Nephron progenitor cell (in vitro differentiated cells): ENCODE results near the gene PSMG4.
A peak's percentile ranks its signal among the peaks of the same experiment; 100 is the strongest.

ENCODE experiments used
- DNase-seq: peaks from one replicate; pipeline ENCODE4 v3.0.0; 2021
- H3K27ac Mint-ChIP-seq: 2 replicates; pipeline ENCODE4 v1.8.0; 2021; ENCODE audit warnings: mild to moderate bottlenecking, moderate library complexity, mixed read lengths
- H3K27me3 Mint-ChIP-seq: 2 replicates; pipeline ENCODE4 v1.8.0; 2021; ENCODE audit warnings: mild to moderate bottlenecking, low read depth, mixed read lengths; ENCODE audit not compliant: poor library complexity
- H3K36me3 Mint-ChIP-seq: 2 replicates; pipeline ENCODE4 v1.8.0; 2021; ENCODE audit warnings: low read depth, mixed read lengths
- H3K4me1 Mint-ChIP-seq: 2 replicates; pipeline ENCODE4 v1.8.0; 2021; ENCODE audit warnings: mixed read lengths
- H3K4me3 Mint-ChIP-seq: 2 replicates; pipeline ENCODE4 v1.8.0; 2021; ENCODE audit warnings: mild to moderate bottlenecking, moderate library complexity, mixed read lengths
- H3K9me3 Mint-ChIP-seq: 2 replicates; pipeline ENCODE4 v1.8.0; 2021; ENCODE audit warnings: mild to moderate bottlenecking, moderate library complexity, mixed read lengths
- TF ChIP-seq, protein P1 (sequence below): fragments of 200-600 bp; sonication (generic); IDR thresholded peaks from 2 replicates; pipeline ENCODE4 v1.5.0; 2021; ENCODE audit warnings: antibody characterized with exemption

Gene PSMG4

GRCh38 chr6:3259491-3259958 lies 778 bp downstream of the PSMG4 start:
- H3K4me3 Mint-ChIP-seq = peak overlapping the region; percentile 95
- peaks cover 12% of the 10 kb centered on the region for H3K36me3 Mint-ChIP-seq
- DNase-seq = peak; percentile 36
- H3K4me1 Mint-ChIP-seq = peaks cover 36% of the 10 kb centered on the region
- no peaks in the 10 kb centered on the region for H3K9me3 Mint-ChIP-seq
- H3K27me3 Mint-ChIP-seq = peaks cover 7% of the 10 kb centered on the region
- no peak overlapping the region for H3K27ac Mint-ChIP-seq
- TF ChIP-seq, protein P1, sequence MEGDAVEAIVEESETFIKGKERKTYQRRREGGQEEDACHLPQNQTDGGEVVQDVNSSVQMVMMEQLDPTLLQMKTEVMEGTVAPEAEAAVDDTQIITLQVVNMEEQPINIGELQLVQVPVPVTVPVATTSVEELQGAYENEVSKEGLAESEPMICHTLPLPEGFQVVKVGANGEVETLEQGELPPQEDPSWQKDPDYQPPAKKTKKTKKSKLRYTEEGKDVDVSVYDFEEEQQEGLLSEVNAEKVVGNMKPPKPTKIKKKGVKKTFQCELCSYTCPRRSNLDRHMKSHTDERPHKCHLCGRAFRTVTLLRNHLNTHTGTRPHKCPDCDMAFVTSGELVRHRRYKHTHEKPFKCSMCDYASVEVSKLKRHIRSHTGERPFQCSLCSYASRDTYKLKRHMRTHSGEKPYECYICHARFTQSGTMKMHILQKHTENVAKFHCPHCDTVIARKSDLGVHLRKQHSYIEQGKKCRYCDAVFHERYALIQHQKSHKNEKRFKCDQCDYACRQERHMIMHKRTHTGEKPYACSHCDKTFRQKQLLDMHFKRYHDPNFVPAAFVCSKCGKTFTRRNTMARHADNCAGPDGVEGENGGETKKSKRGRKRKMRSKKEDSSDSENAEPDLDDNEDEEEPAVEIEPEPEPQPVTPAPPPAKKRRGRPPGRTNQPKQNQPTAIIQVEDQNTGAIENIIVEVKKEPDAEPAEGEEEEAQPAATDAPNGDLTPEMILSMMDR = no peak

DNA sequence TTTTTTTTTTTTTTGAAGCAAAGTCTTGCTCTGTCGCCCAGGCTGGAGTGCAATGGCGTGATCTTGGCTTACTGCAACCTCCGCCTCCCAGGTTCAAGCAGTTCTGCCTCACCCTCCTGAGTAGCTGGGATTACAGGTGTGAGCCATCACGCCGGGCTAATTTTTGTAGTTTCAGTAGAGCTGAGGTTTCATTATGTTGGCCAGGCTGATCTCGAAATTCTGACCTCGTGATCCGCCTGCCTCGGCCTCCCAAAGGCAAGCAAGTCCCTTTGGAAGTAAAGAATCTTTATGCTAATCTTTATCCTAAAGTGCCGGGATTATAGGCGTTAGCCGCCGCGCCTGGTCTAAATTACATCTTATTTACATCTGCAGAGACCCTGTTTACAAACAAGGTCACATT lies 1.5 kb downstream of the PSMG4 start:
- Mint-ChIP-seq H3K27ac (no peak overlapping the region), H3K36me3 (peaks cover 12% of the 10 kb centered on the region), H3K9me3 (no peaks in the 10 kb centered on the region), H3K27me3 (peaks cover 7% of the 10 kb centered on the region), H3K4me3 (peak overlapping the region; percentile 63), H3K4me1 (peaks cover 36% of the 10 kb centered on the region)
- TF ChIP-seq, protein P1 = no peak
- DNase-seq = no peak

GRCh38 chr6:3260772-3261517 lies 2.2 kb downstream of the PSMG4 start:
- no peak for DNase-seq
- peaks cover 36% of the 10 kb centered on the region for H3K4me1 Mint-ChIP-seq
- H3K27me3 Mint-ChIP-seq = peaks cover 7% of the 10 kb centered on the region
- H3K27ac Mint-ChIP-seq = peak overlapping the region; percentile 73
- peaks cover 9% of the 10 kb centered on the region for H3K36me3 Mint-ChIP-seq
- TF ChIP-seq, protein P1 = no peak
- H3K4me3 Mint-ChIP-seq = peak overlapping the region; percentile 63
- H3K9me3 Mint-ChIP-seq = no peaks in the 10 kb centered on the region

DNA sequence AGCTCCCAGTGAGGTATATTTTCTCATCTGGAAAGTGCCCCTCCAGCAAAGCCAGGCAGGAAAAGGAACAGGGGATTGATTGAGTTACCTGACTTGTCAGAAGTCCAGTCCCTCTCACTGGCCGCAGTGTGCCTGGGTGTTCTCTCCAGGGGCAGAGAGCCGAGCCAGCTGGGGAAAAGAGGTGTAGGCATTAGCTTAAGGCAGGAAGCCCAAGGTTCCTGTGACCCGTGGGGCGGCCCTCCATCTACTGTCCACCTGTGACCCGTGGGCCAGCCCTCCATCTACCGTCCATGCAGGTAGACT lies 2.7 kb downstream of the PSMG4 start:
- H3K27ac Mint-ChIP-seq = no peak overlapping the region

GRCh38 chr6:3261921-3262320 lies 3.2 kb downstream of the PSMG4 start:
- H3K27ac Mint-ChIP-seq = no peak overlapping the region
- no peak overlapping the region for H3K4me3 Mint-ChIP-seq
- H3K9me3 Mint-ChIP-seq = no peaks in the 10 kb centered on the region
- no peak for DNase-seq
- TF ChIP-seq, protein P1 = no peak
- H3K36me3 Mint-ChIP-seq = peaks cover 15% of the 10 kb centered on the region
- peaks cover under 1% of the 10 kb centered on the region for H3K27me3 Mint-ChIP-seq
- peaks cover 36% of the 10 kb centered on the region for H3K4me1 Mint-ChIP-seq

More for the DNA sequence above, 2.7 kb downstream of the PSMG4 start:
- DNase-seq = no peak
- no peaks in the 10 kb centered on the region for H3K9me3 Mint-ChIP-seq
- H3K27me3 Mint-ChIP-seq = peaks cover 5% of the 10 kb centered on the region
- H3K36me3 Mint-ChIP-seq = peaks cover 14% of the 10 kb centered on the region
- peaks cover 36% of the 10 kb centered on the region for H3K4me1 Mint-ChIP-seq
- TF ChIP-seq, protein P1 = no peak
- no peak overlapping the region for H3K4me3 Mint-ChIP-seq

GRCh38 chr6:3263096-3263495 lies 4.3 kb downstream of the PSMG4 start:
- H3K4me3 Mint-ChIP-seq = no peak overlapping the region
- H3K27ac Mint-ChIP-seq = no peak overlapping the region
- no peak for DNase-seq
- H3K9me3 Mint-ChIP-seq = no peaks in the 10 kb centered on the region
- peaks cover 36% of the 10 kb centered on the region for H3K4me1 Mint-ChIP-seq
- no peaks in the 10 kb centered on the region for H3K27me3 Mint-ChIP-seq
- TF ChIP-seq, protein P1 = no peak
- peaks cover 24% of the 10 kb centered on the region for H3K36me3 Mint-ChIP-seq
